NCI-H2227 (cell line): Measurements from ENCODE around the gene DALRD3.
"Not testable (repeated sequence)": the region's sequence is repeated elsewhere in the genome, so short reads cannot be mapped to it uniquely, and the experiment has no call there.

Experiments used
- DNase-seq: peaks from one replicate; lab custom pipeline; 2025; ENCODE audit not compliant: unreplicated experiment; lab: John Stamatoyannopoulos, UW

Gene DALRD3

DNA sequence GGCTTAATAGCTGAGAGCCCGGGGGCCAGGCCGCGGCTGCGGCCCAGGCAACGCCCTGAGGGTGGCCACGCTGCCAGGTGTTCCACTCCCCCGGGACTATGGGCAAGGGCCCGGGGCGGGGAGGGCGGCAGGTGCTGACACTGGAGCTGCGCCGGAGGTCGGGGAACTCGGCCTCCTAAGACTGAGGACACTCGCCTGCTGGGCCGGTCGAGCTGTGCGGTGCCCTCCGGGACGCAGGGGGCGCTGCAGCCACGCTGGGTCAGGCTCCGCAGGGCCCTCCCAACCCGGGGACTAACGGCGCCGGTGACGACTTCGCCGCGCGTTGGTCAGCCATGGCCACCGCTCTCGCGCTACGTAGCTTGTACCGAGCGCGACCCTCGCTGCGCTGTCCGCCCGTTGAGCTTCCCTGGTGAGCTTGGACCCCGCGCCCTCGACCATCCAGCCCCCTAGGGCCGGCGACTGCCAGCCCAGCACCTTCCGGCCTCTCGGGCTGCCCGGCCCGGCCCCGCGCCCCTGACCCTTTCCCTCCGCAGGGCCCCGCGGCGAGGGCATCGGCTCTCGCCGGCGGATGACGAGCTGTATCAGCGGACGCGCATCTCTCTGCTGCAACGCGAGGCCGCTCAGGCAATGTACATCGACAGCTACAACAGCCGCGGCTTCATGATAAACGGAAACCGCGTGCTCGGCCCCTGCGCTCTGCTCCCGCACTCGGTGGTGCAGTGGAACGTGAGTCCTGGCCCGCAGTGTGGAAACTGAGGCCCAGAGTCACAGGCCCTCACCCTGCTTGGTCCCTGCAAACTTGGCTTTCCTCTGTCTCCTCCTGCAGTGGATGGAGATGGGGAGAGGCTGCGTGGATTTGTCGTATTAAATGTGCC, 3.7 kb upstream of the DALRD3 start, which contains the start of gene NDUFAF3:
NDUFAF3 (plus strand) TSS at position 309 of the 875 bp plus-strand sequence; CDS start at position 333, 24 bp downstream.
- peak; percentile 91 for DNase-seq

- DNase-seq: peak; percentile 98
These were observed 2.9 kb upstream of the DALRD3 start for GRCh38 chr3:49021213-49021812.

DNA sequence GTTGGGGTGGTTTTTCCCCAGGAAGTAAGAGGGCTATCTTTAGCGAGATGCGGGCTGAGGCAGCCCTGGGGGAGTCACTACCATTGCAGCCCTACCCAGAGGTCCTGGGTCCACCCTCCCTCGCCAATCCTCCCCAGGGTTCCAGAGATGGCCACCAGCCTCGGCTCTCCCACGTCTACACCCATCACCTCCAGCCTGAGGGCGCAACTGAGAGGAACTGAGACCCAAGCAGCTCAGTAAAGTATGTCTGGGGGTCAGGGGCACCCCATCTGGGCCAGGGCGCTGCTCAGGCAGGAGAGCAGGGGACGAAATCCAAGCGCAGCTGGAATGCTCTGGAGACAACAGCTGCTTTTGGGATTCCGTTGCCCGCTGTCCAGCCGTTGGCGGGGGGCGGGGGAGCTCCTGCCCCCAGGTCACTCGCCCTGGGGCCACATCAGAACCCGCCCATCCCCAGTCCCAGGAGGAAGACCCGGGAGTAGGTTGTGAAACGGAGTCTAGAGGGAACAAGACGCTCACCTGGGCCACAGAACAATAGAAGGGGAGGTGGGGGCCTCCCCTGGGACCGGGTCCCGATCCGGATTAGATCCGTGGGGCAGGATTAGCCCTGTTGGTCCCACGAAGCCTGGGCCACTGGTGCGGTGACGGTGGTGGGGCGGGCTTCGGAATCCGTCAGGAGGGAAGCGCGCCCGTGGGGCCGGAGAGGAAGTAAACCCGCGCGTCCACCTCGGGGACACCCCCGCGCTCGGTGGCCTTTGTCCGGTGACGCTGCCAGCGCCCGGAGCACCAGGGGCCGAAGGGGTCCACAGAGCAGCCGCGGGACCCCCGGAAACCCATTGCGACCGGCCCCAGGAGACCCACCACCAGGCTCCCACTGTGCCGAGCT, 2.2 kb upstream of the DALRD3 start:
- peak; percentile 39 for DNase-seq

DNA sequence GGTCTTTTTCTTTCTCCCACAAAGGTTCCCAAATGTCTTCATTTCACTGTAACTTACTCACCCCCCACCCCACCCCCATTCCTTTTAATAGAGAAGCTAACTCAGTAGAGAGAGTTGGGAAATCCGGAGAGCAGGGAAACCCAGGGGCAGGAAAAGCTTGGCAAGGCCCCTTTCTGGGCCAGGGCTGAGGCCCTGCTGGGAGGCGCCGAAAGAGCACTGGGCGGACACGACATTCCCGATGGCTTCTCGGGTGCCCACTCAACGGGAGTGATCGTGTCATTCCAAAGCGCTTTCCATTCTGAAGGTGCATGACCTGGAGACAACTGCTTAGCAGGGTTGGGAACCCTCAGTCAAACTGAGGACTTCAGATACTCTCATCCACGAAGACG, 1.6 kb upstream of the DALRD3 start:
- DNase-seq: no peak

DNA sequence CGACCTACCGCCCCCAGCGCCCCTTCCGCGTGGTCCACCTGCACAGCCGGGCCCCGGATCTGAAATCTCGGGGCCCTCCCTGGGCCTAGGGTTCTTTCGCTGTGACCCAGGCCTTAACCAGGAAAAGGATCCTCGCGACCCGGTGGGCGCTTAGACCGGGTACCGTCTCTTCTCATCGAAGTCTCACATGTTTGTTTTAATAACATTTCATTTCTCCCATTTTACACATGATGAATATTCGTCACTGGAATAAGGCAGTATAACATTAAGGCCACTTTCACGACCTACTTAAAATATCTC, 277 bp upstream of the DALRD3 start:
- no peak for DNase-seq

DNA sequence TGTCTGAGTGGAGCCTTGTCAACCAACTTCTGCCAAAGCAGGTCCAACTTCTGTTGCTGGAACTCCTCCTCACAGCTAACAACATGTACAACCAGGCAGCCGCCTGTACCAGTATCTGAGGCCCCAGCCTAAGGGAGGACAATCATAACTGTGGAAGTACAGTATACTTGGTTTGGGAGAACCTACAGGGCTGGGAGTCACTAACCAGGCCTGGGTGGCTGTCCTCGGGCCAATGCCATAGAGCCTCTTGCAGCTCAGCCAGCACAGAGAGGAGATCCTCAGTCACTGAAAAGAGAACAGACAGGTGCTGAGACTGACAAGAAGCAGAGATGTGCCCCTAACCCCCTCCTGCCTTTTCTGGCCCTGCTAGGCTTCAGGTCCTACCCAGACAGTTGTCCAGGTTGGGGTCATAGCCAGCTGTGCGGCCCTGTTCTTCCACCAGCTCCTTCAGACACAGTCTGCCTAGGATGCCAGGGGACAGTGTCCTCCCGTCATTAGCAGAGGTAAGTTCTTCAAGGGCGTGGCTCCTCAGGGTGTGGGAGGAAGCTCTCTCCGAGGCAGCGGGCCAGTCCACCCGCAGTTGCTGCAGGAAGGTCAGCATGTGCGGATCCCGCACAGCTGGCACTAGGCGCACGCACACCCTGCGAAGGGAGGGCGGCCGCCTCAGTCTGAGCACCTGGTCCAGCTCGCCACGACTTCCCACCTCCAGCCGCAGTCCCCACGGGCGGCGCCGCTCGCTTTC, 980 bp downstream of the DALRD3 start:
- DNase-seq: peak; percentile 64

DNA sequence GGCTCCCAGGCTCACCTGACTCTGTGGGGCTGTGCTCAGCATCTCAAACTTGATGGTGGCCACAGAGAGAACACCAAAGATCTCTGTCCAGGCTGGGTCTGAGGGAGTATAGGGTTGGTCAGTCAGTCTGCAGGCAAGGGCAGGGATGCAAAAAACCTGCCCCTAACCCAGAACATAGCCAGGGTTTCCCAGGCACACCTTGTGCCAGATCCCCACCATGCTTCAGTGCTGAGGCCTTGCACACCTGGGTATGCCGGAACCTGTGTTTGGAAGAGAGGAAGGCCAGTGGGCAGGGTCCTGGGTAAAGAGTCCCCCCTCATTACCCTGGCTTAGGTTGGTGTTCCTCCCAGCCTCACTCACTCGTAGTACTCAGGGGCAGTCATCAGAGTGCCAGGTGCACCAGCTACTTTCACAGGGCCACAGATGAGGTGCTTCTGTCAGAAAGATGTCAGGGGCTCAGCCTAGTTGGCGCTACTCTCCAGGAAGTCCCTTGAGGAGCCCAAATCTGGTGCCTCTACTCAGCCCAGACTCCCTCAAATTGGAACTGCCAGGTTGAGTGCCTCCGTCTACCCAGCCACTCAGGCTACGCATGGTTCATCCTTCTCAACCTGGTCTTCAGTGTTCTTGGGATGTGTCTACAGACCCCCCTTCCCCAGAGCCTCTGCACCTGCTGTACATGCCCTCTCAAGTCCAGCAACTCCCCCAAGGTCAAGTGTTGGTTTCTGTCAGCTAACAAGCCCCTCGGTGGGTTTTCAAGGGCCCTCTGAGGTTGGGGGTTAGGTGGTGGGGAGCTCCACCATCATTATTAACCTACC, 1.8 kb downstream of the DALRD3 start:
- no peak for DNase-seq

DNA sequence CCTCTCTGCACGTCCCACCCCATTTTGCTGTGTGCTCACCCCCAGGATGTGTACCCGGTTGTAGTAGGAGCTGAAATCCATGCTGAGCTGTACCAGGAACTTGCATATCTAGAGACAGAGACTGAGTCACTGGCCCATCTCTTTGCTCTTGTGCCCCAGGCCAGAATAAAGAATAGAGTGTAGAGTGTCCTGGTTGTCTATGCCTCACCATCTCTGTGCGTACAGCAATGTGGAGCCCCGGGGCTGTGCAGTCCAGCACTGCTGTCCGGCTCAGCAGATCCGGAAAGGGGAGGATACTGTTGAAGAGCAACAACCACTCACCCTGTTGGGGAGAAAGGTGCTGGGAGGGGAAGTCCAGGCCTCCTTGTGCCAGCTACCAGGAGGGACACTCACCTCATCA, 2.6 kb downstream of the DALRD3 start:
- no peak for DNase-seq

GRCh38 chr3:49015072-49015471, 3.3 kb downstream of the DALRD3 start:
- no peak for DNase-seq

DNA sequence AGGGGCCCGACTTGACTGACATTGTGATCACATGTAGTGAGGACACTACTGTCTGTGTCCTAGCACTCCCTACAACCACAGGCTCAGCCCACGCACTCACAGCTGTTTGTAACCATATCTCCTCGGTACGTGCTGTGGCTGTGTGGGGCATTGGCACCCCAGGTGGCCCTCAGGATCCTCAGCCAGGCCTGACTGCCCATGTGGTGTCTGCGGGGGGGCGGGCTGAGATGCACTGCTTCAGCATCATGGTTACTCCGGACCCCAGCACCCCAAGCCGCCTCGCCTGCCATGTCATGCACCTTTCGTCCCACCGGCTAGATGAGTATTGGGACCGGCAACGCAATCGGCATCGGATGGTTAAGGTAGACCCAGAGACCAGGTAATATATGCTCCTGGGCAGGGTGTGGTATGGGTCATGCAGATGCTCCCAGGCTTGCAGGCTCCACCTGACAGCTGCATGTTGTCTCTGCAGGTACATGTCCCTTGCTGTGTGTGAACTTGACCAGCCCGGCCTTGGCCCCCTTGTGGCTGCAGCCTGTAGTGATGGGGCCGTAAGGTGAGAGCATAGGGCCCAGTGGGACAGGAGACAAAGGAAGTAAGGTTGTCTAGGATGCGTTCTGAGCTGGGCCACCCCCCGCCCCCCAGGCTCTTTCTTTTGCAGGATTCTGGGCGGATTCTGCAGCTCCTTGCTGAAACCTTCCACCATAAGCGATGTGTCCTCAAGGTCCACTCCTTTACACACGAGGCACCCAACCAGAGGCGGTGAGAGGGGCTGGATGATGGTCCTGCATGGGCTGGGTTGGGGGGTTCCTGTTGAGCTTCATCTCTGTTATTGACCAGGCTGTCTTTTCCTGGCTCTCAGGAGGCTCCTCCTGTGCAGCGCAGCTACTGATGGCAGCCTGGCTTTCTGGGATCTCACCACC, 4.4 kb downstream of the DALRD3 start:
- DNase-seq: peak; percentile 19

DNA sequence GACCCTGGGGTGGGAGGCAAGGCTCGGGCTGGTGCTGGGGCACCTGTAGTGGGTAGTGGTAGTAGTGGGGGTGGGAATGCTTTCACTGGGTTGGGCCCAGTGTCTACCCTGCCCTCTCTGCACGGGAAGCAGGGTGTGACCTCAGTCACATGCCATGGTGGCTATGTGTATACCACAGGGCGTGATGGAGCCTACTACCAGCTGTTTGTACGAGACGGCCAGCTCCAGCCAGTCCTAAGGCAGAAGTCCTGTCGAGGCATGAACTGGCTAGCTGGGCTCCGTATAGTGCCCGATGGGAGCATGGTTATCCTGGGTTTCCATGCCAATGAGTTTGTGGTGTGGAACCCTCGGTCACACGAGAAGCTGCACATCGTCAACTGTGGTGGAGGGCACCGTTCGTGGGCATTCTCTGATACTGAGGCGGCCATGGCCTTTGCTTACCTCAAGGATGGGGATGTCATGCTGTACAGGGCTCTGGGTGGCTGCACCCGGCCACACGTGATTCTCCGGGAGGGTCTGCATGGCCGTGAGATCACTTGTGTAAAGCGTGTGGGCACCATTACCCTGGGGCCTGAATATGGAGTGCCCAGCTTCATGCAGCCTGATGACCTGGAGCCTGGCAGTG, 5.2 kb downstream of the DALRD3 start:
- DNase-seq: no peak

- no peak for DNase-seq
These were observed 5.9 kb downstream of the DALRD3 start for GRCh38 chr3:49012441-49013017.

DNA sequence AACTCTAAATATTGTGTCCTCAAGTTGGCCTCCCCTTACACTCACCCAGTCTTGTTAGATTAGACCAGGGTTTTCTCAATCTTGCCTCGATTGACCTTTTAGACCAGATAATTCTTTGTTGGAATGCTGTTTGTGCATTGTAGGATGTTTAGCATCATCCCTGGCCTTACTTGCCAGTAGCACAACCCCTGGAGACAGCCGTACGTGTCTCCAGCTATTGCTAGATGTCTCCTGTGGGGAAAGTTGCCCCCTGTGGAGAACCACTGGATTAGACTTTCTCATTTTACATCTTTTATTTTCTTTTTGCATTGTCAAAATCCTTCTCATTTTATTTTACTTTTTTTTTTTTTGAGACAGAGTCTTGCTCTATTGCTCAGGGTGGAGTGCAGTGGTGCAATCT, 9.0 kb downstream of the DALRD3 start:
- no peak for DNase-seq

DNA sequence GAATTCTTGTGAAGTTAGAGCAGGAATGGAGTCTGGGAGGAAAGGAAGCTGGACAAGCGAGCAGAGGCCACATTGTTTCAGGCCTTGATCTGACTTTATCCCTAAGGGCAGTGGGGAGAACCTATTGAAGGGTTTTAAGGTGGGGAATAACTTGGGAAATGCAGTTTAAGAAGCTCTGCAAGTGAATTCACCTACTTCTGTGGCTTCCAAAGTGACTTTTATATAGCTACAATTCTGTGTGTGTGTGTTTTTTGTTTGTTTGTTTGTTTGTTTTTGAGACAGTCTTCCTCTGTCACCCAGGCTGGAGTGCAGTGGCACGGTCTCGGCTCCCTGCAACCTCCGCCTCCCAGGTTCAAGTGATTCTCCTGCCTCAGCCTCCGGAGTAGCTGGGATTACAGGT, 9.8 kb downstream of the DALRD3 start:
- DNase-seq: not testable (repeated sequence)

GRCh38 chr3:49007771-49008528, 10.4 kb downstream of the DALRD3 start:
- DNase-seq: peak; percentile 90

GRCh38 chr3:49007068-49007770, 11.2 kb downstream of the DALRD3 start, which contains the start of gene WDR6:
WDR6 (plus strand) TSS chr3:49007391; CDS start chr3:49007432, 41 bp downstream.
- peak; percentile 96 for DNase-seq
